Keratinocyte (primary cell): ENCODE results near the gene APLF. TPM values are rescaled to one million over a fixed set of nuclear protein-coding genes. Genes with fewer than 3 reads are reported as not detected.

Experiments
- DNase-seq: peaks from one replicate; pipeline ENCODE4 v3.0.0-alpha.2; 2011; ENCODE audit warnings: low read depth, missing footprints, low spot score
- FAIRE-seq: peaks from 2 replicates; lab custom pipeline; 2011; peaks lifted over from hg19 to GRCh38; lab: Jason Lieb, UNC
- H2AFZ ChIP-seq: 2 replicates; pipeline ENCODE4 v1.6.0; 2012; ENCODE audit warnings: low read length, control low read depth, inconsistent platforms; ENCODE audit not compliant: control insufficient read depth
- H3K27ac ChIP-seq: 2 replicates; pipeline ENCODE4 v1.5.1; 2011; ENCODE audit warnings: low read length; ENCODE audit not compliant: control insufficient read depth, insufficient read depth
- H3K27me3 ChIP-seq: 3 replicates; pipeline ENCODE4 v1.6.0; 2011; ENCODE audit warnings: low read length; ENCODE audit not compliant: control insufficient read depth, insufficient read depth; ENCODE audit errors: extremely low read depth
- H3K36me3 ChIP-seq, 2 experiments: 2 replicates in 1 of 2; 3 replicates in 1 of 2; pipeline ENCODE4 v1.5.1; 2011; ENCODE audit warnings: low read length in 2 of 2, mild to moderate bottlenecking in 1 of 2; ENCODE audit not compliant: control insufficient read depth in 2 of 2, insufficient read depth in 2 of 2; ENCODE audit errors: extremely low read depth in 1 of 2
- H3K4me1 ChIP-seq: 3 replicates; pipeline ENCODE4 v1.5.1; 2011; ENCODE audit warnings: low read length; ENCODE audit not compliant: control insufficient read depth, insufficient read depth; ENCODE audit errors: extremely low read depth
- H3K4me2 ChIP-seq: 3 replicates; pipeline ENCODE4 v1.6.0; 2011; ENCODE audit warnings: low read depth, low read length; ENCODE audit not compliant: control insufficient read depth, insufficient read depth; ENCODE audit errors: extremely low read depth
- H3K4me3 ChIP-seq, 3 experiments: fragments of 200-600 bp in 1 of 3; sonication (generic) in 1 of 3; 2 replicates in 2 of 3; 3 replicates in 1 of 3; pipeline ENCODE4 v1.5.1; 2011 to 2016; ENCODE audit warnings: low read length in 3 of 3, mild to moderate bottlenecking in 3 of 3, control low read depth in 2 of 3, inconsistent platforms in 1 of 3, low read depth in 1 of 3, mixed read lengths in 1 of 3, mixed run types in 1 of 3, moderate library complexity in 1 of 3; ENCODE audit not compliant: control insufficient read depth in 2 of 3, insufficient read depth in 2 of 3; ENCODE audit errors: extremely low read depth in 1 of 3
- H3K79me2 ChIP-seq: 2 replicates; pipeline ENCODE4 v1.6.0; 2012; ENCODE audit warnings: low read length; ENCODE audit not compliant: control insufficient read depth, insufficient read depth
- H3K9ac ChIP-seq: 3 replicates; pipeline ENCODE4 v1.6.0; 2011; ENCODE audit warnings: low read length; ENCODE audit not compliant: control insufficient read depth, insufficient read depth; ENCODE audit errors: extremely low read depth
- H3K9me1 ChIP-seq: 3 replicates; pipeline ENCODE4 v1.6.0; 2011; ENCODE audit warnings: low read length; ENCODE audit not compliant: control insufficient read depth, insufficient read depth; ENCODE audit errors: extremely low read depth
- H3K9me3 ChIP-seq: 2 replicates; pipeline ENCODE4 v1.5.1; 2012; ENCODE audit warnings: low read depth, low read length; ENCODE audit not compliant: control insufficient read depth
- H4K20me1 ChIP-seq: 3 replicates; pipeline ENCODE4 v1.6.0; 2011; ENCODE audit warnings: low read length; ENCODE audit not compliant: control insufficient read depth, insufficient read depth; ENCODE audit errors: extremely low read depth
- EZH2 ChIP-seq: IDR thresholded peaks from one replicate; pipeline ENCODE4 v1.6.1; 2012; ENCODE audit warnings: inconsistent platforms, mild to moderate bottlenecking, low read length, moderate library complexity
- dilution Hi-C: fragments of 300-500 bp; cut with MboI; formaldehyde crosslinking; loops from one replicate; pipeline ENCODE4 v1.7.0; 2020; ENCODE audit warnings: low sequenced_read_pairs; ENCODE audit not compliant: extremely low pct_ligation_motif_present
- polyA plus RNA-seq, 5 experiments: library from polyadenylated mRNA; depleted of rRNA in 3 of 5; stranded (reverse) in 3 of 5; stranded (forward) in 1 of 5; unstranded in 1 of 5; fragments of >200 nt; gene quantifications; 1 replicate in 1 of 5; 2 replicates in 3 of 5; 3 replicates in 1 of 5; pipeline versions ENCODE4 v1.2.1 to v1.2.3, GENCODE V29; 2011 to 2012; ENCODE audit warnings: missing spikeins in 2 of 5, low read depth in 1 of 5, low replicate concordance in 1 of 5
- TF ChIP-seq, protein P1 (sequence below), 3 experiments: IDR thresholded peaks in 1 of 3; conservative IDR thresholded peaks in 1 of 3; optimal IDR thresholded peaks in 1 of 3; 2 replicates in 2 of 3; 3 replicates in 1 of 3; pipeline versions ENCODE3 to v1.5.1; 2011; ENCODE audit warnings: low read length in 3 of 3, mild to moderate bottlenecking in 3 of 3, moderate library complexity in 2 of 3, control low read depth in 1 of 3, inconsistent platforms in 1 of 3; ENCODE audit not compliant: insufficient read depth in 2 of 3; ENCODE audit errors: extremely low read depth in 1 of 3

APLF gene
- polyA plus RNA-seq, 1 donor (not counting 4 experiments of a cell fraction or from before 2014, with no cell fraction given) = 3.0 TPM

DNA sequence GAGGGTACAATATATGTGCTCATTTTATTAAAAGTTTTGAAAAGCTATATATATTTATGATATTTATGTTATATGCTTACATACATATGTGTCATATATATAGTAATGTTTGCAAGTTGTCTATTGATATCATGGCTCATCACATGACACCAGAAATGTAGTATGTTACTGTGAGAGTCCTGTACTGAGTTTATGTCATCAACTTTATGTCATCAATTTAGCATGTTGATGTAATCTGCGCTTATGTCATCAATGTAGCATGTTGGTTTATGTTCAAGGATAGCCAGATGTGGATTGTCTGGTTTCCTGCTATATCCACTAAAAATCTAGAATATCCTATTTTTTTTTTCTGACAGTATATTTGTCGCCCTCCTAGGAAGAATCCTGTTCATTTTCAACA lies 77.4 kb downstream of the APLF start:
- H3K9me1 ChIP-seq = no peaks in the 10 kb centered on the region
- FAIRE-seq (no peak), DNase-seq (no peak)
- no peak overlapping the region for H3K9ac ChIP-seq
- H3K4me3 ChIP-seq = no peak overlapping the region
- no peaks in the 10 kb centered on the region for H3K36me3 ChIP-seq
- no peak overlapping the region for H2AFZ ChIP-seq
- H3K79me2 ChIP-seq = no peaks in the 10 kb centered on the region
- dilution Hi-C loops = no loop called here
- no peak overlapping the region for H3K4me2 ChIP-seq
- no peaks in the 10 kb centered on the region for H3K4me1 ChIP-seq
- H3K9me3 ChIP-seq = no peaks in the 10 kb centered on the region
- no peak overlapping the region for H3K27ac ChIP-seq
- H3K27me3 ChIP-seq = no peaks in the 10 kb centered on the region
- no peaks in the 10 kb centered on the region for H4K20me1 ChIP-seq
- TF ChIP-seq, protein P1, sequence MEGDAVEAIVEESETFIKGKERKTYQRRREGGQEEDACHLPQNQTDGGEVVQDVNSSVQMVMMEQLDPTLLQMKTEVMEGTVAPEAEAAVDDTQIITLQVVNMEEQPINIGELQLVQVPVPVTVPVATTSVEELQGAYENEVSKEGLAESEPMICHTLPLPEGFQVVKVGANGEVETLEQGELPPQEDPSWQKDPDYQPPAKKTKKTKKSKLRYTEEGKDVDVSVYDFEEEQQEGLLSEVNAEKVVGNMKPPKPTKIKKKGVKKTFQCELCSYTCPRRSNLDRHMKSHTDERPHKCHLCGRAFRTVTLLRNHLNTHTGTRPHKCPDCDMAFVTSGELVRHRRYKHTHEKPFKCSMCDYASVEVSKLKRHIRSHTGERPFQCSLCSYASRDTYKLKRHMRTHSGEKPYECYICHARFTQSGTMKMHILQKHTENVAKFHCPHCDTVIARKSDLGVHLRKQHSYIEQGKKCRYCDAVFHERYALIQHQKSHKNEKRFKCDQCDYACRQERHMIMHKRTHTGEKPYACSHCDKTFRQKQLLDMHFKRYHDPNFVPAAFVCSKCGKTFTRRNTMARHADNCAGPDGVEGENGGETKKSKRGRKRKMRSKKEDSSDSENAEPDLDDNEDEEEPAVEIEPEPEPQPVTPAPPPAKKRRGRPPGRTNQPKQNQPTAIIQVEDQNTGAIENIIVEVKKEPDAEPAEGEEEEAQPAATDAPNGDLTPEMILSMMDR (optimal IDR thresholded peaks at IDR 0.05 in 1 of 3, IDR thresholded peaks at IDR 0.05 in 1 of 3, conservative IDR thresholded peaks at IDR 0.05 in 1 of 3; ENCODE audit: extremely low read depth in 1 of 3, insufficient read depth in 2 of 3, low read length in 3 of 3) = no peak
- TF ChIP-seq EZH2 = no peak

DNA sequence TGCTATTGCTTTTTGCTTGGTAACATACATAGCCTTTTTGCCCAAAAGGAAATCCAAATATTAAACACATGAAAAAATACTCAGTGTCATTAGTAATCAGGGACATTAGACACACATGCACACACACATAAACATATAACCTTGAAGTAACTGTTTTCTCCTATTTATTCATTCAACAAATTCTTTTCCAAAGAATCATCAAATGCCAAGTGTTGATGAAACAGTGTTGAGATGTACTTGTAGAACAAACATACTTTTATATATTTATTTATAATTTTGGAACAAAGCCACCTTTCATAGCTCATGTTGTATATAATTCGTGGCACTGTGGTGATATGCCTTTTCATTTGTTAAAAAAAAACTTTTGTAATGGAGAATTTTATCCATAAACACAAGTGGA lies 81.0 kb downstream of the APLF start:
- Histone ChIP-seq H3K9me1 (no peaks in the 10 kb centered on the region), H3K9me3 (no peaks in the 10 kb centered on the region), H2AFZ (no peak overlapping the region), H3K4me1 (no peaks in the 10 kb centered on the region), H3K27me3 (no peaks in the 10 kb centered on the region), H3K27ac (no peak overlapping the region), H3K4me3 (no peak overlapping the region), H4K20me1 (no peaks in the 10 kb centered on the region), H3K4me2 (no peak overlapping the region), H3K9ac (no peak overlapping the region), H3K79me2 (no peaks in the 10 kb centered on the region), H3K36me3 (no peaks in the 10 kb centered on the region)
- dilution Hi-C loops = no loop called here
- no peak for TF ChIP-seq EZH2
- TF ChIP-seq, protein P1 (optimal IDR thresholded peaks at IDR 0.05 in 1 of 3, IDR thresholded peaks at IDR 0.05 in 1 of 3, conservative IDR thresholded peaks at IDR 0.05 in 1 of 3; ENCODE audit: extremely low read depth in 1 of 3, insufficient read depth in 2 of 3, low read length in 3 of 3) = no peak
- DNase-seq (no peak), FAIRE-seq (no peak)
